ENCODE measurements around the gene FAIM2.

The FAIM2 gene

DNA sequence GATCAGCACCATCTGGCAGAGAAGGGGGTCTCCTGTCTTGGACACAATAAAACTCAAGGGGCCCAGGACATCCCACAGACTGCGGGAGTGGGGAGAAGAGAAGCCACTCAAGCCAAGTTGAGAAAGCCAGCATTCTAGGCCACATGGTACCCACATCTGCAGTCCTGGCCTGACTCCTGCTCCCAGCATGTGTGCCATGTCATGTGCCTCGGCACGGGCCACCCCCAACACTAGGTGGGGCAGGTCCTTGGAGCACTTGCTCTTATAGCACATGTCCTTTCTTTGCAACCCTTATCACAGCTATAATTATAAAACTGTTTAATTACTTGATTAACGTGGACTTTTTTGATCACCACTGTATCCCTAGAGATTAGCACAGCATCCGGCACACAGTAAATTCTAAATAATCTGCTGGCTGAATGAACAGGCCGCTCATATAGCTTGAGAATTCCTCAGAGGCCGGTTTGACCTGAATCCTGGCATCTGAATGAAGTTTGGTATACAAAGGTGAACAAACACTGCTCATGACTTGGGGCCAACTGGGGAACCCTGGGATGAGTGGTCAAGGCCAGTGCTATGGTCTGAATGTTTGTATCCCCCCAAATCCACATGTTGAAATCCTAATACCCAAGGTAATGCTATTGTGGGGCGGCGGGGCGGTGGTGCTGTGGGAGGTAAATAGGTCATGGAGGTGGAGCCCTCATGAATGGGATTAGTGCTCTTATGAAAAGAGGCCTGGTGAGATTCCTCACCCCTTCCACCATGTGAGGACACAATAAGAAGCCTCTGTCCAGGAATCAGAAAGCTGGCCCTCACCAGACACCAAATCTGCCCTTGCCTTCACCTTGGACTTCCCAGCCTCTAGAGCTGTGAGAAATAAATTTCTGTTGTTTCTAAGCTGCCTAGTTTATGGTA lies 82.1 kb downstream of the FAIM2 start:
- no peak for DNase-seq

GRCh38 chr12:49819786-49820185 lies 83.9 kb downstream of the FAIM2 start:
- DNase-seq, result no peak

DNA sequence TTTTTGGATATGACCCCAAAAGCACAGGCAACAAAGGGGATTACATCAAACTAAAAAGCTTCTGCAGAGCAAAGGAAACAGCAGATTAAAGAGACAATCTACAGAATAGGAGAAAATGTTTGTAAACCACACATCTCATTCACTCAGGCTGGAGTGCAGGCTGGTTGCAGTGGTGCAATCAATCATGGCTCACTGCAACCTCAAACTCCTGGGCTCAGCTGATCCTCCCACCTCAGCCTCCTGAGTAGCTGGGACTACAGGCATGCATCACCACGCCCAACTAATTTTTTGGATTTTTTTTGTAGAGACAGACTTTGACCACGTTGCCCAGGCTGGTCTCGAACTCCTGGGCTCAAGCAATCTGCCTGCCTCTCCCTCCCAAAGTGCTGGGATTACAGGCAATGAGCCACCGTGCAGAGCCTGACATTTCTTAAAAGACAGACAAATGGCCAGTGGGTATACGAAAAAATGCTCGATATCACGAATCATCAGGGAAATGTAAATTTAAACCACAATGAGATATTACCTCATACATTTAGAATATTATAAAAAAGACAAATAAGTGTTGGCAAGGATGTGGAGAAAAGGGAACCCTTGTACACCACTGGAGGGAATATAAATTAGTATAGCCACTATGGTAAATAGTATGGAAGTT lies 85.3 kb downstream of the FAIM2 start:
- no peak for DNase-seq

Measured in NCI-H524 treated with DMSO at 0.1 percent for 48 hours (cell line).